HG03521 (cell line): Measurements from ENCODE around the gene SAP30BP.

Source experiments
- ATAC-seq: cut with Tn5 transposase; IDR thresholded peaks from one replicate; pipeline ENCODE4 v1.9.1; 2021; ENCODE audit warnings: mild to moderate bottlenecking, moderate library complexity; ENCODE audit not compliant: unreplicated experiment

SAP30BP gene

GRCh38 chr17:75684924-75685323 is 17.8 kb downstream of the SAP30BP start:
- ATAC-seq, result no peak

GRCh38 chr17:75685499-75685898 is 18.4 kb downstream of the SAP30BP start:
- ATAC-seq, result no peak

- ATAC-seq, result no peak
Measured at GRCh38 chr17:75688209-75688825, 21.2 kb downstream of the SAP30BP start.

GRCh38 chr17:75689441-75689873 is 22.3 kb downstream of the SAP30BP start:
- no peak for ATAC-seq

GRCh38 chr17:75691371-75691791 is 24.2 kb downstream of the SAP30BP start:
- no peak for ATAC-seq

GRCh38 chr17:75691801-75692626 is 24.9 kb downstream of the SAP30BP start:
- ATAC-seq, result no peak

- no peak for ATAC-seq
Measured at GRCh38 chr17:75692976-75693375, 25.8 kb downstream of the SAP30BP start.

GRCh38 chr17:75693500-75694481 is 26.7 kb downstream of the SAP30BP start:
- no peak for ATAC-seq

GRCh38 chr17:75694536-75694935 is 27.4 kb downstream of the SAP30BP start:
- no peak for ATAC-seq

GRCh38 chr17:75695141-75695829 is 28.1 kb downstream of the SAP30BP start:
- ATAC-seq, result no peak

- no peak for ATAC-seq
Measured at GRCh38 chr17:75695830-75696271, 28.7 kb downstream of the SAP30BP start.

GRCh38 chr17:75697651-75698291 is 30.6 kb downstream of the SAP30BP start:
- no peak for ATAC-seq

GRCh38 chr17:75698659-75699058 is 31.5 kb downstream of the SAP30BP start:
- ATAC-seq, result no peak

- ATAC-seq, result no peak
Measured at GRCh38 chr17:75701288-75701687, 34.1 kb downstream of the SAP30BP start.

- no peak for ATAC-seq
Measured at GRCh38 chr17:75703191-75703590, 36.1 kb downstream of the SAP30BP start.

GRCh38 chr17:75703591-75703990 is 36.5 kb downstream of the SAP30BP start:
- ATAC-seq, result no peak

GRCh38 chr17:75704963-75705875 is 38.1 kb downstream of the SAP30BP start:
- no peak for ATAC-seq

- ATAC-seq, result no peak
Measured at GRCh38 chr17:75706042-75706728, 39.0 kb downstream of the SAP30BP start.
